ENCODE measurements around the gene FAM171A1.

Gene FAM171A1

GRCh38 chr10:15183689-15184481 lies 187.2 kb downstream of the FAM171A1 start:
- peak in 2 of 10 donors; percentile 29 to 33 for DNase-seq
- intact Hi-C loops (cut with DNase I): no loop called here

GRCh38 chr10:15182540-15183207 lies 188.4 kb downstream of the FAM171A1 start:
- peak in 1 of 10 donors; percentile 38 for DNase-seq
- intact Hi-C loops (cut with DNase I): no loop called here

GRCh38 chr10:15181576-15182156 lies 189.4 kb downstream of the FAM171A1 start:
- peak in 1 of 10 donors; percentile 15 for DNase-seq
- intact Hi-C loops (cut with DNase I): no loop called here

GRCh38 chr10:15180736-15181135 lies 190.4 kb downstream of the FAM171A1 start:
- intact Hi-C loops (cut with DNase I): no loop called here
- no peak for DNase-seq

GRCh38 chr10:15176269-15176668 lies 194.8 kb downstream of the FAM171A1 start:
- intact Hi-C loops (cut with DNase I): no loop called here

GRCh38 chr10:15175587-15175986 lies 195.5 kb downstream of the FAM171A1 start:
- intact Hi-C loops (cut with DNase I): no loop called here
- no peak for DNase-seq

More at GRCh38 chr10:15176269-15176668, 194.8 kb downstream of the FAM171A1 start:
- no peak for DNase-seq

GRCh38 chr10:15172306-15172840 lies 198.7 kb downstream of the FAM171A1 start:
- intact Hi-C loops (cut with DNase I): no loop called here
- no peak for DNase-seq

- intact Hi-C loops (cut with DNase I): loop anchor here (5.0 kb wide), 1 partner anchor 72 kb away; the partner anchor contains the start of gene RPP38
- DNase-seq: peak in 1 of 10 donors; percentile 77
These were observed 201.3 kb downstream of the FAM171A1 start for GRCh38 chr10:15169555-15170401.

- intact Hi-C loops (cut with DNase I): loop anchor here (5.0 kb wide), 1 partner anchor 72 kb away; the partner anchor contains the start of gene RPP38
- DNase-seq: peak; percentile 91 to 99 (median 97)
These were observed 202.1 kb downstream of the FAM171A1 start for GRCh38 chr10:15168786-15169554.

GRCh38 chr10:15168291-15168785 lies 202.8 kb downstream of the FAM171A1 start, which contains the start of gene NMT2:
NMT2 (minus strand) TSS chr10:15168693; CDS start chr10:15168612, 81 bp downstream.
- intact Hi-C loops (cut with DNase I): loop anchor here (5.0 kb wide), 1 partner anchor 71 kb away; the partner anchor contains the start of gene RPP38
- DNase-seq: peak in 5 of 10 donors; percentile 76 to 98 (median 88)

- intact Hi-C loops (cut with DNase I): loop anchor here (5.0 kb wide), 1 partner anchor 70 kb away; the partner anchor contains the start of gene RPP38
- DNase-seq: peak in 8 of 10 donors; percentile 12 to 90 (median 34)
These were observed 203.4 kb downstream of the FAM171A1 start for GRCh38 chr10:15167411-15168290.

- DNase-seq: no peak
- intact Hi-C loops (cut with DNase I): loop anchor here (5.0 kb wide), 1 partner anchor 69 kb away; the partner anchor contains the start of gene RPP38
These were observed 204.8 kb downstream of the FAM171A1 start for GRCh38 chr10:15166325-15166724.

GRCh38 chr10:15163253-15163828 lies 207.7 kb downstream of the FAM171A1 start:
- intact Hi-C loops (cut with DNase I): no loop called here
- DNase-seq: no peak

All from posterior cingulate gyrus (tissue), 11 donors.